Nasal cavity respiratory epithelium epithelial cell of viscerocranial mucosa (primary cell): Measurements from ENCODE around the gene NAA25. TPM values are rescaled to one million over a fixed set of nuclear protein-coding genes. Genes with fewer than 3 reads are reported as not detected.

Experiments
- total RNA-seq: library from RNA; depleted of rRNA; stranded (reverse); fragments of >200 nt; gene quantifications from 2 replicates; pipeline ENCODE4 v1.2.3, GENCODE V29; 2014

NAA25 gene
- 29.7 and 41.1 TPM in 2 replicates for total RNA-seq

GRCh38 chr12:112108202-112109079 lies at the start of gene NAA25:
Gene NAA25 (minus strand): TSS chr12:112108783. CDS start chr12:112108773, 10 bp downstream.

DNA sequence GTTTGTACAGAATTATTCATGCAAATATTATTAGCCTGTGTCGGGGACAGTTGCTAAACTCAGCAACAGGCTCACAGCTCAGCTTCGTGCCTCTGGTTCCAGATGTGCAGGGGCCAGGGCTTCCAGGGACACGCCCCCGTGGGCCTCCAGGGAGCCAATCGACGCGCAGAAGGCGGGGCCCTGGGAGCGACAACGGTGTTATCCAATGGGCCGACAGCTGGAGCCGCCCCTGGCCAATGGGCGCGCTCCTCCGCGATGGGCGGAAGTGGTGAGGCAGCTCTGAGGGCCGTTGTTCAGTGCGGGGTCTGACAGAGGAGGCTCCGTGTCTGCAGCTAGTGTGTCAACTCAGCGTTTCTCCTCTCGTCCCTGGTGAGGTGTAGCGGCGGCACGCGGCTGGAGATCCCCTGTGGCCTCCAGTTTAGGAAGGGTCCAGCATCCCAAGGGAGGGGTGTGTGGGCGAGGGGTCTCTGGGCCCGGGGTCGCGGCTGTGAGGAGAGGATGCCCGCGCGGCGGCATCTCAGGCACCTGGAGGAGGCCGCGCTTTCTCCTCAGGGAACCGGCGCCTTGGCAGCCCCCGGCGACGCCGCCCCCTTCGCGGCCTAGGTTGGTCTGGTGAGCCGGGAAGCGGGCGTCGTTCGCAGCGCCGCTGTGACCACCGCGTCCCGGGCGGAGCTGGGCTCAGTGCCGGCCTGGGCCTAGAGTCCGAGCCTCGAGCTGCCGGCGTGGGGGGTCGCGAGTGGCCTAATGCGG lies 16.8 kb upstream of the NAA25 start, which contains the start of gene TRAFD1:
TSS of gene TRAFD1 (plus strand) at position 311 of the 750 bp plus-strand sequence. CDS start 4,963 bp downstream, outside the sequence.

GRCh38 chr12:112012775-112013600 lies 95.6 kb downstream of the NAA25 start, which contains the start of the genes ERP29 and TMEM116:
Gene ERP29 (plus strand): TSS chr12:112013426. CDS start chr12:112013466, 40 bp downstream.
Gene TMEM116 (minus strand): TSS chr12:112013165. CDS start chr12:112005270, 7,895 bp downstream.

Other genes with a start within 250 kb of the NAA25 start
- 9.8 and 16.4 TPM in 2 replicates for gene TMEM116, start 95.6 kb downstream of the NAA25 start, total RNA-seq
- gene ERP29, start 95.4 kb downstream of the NAA25 start, total RNA-seq, result 74.6 and 90.6 TPM in 2 replicates
- gene TRAFD1, start 16.8 kb upstream of the NAA25 start, total RNA-seq, result 37.1 and 40.0 TPM in 2 replicates